GM21528 (cell line): Measurements from ENCODE around the gene WNT11.
"Not testable (repeated sequence)": the region's sequence is repeated elsewhere in the genome, so short reads cannot be mapped to it uniquely, and the experiment has no call there.

Experiments used
- ATAC-seq: cut with Tn5 transposase; IDR thresholded peaks from one replicate; pipeline ENCODE4 v1.9.1; 2021; ENCODE audit warnings: mild to moderate bottlenecking, moderate library complexity; ENCODE audit not compliant: unreplicated experiment, low FRiP score

WNT11 gene

DNA sequence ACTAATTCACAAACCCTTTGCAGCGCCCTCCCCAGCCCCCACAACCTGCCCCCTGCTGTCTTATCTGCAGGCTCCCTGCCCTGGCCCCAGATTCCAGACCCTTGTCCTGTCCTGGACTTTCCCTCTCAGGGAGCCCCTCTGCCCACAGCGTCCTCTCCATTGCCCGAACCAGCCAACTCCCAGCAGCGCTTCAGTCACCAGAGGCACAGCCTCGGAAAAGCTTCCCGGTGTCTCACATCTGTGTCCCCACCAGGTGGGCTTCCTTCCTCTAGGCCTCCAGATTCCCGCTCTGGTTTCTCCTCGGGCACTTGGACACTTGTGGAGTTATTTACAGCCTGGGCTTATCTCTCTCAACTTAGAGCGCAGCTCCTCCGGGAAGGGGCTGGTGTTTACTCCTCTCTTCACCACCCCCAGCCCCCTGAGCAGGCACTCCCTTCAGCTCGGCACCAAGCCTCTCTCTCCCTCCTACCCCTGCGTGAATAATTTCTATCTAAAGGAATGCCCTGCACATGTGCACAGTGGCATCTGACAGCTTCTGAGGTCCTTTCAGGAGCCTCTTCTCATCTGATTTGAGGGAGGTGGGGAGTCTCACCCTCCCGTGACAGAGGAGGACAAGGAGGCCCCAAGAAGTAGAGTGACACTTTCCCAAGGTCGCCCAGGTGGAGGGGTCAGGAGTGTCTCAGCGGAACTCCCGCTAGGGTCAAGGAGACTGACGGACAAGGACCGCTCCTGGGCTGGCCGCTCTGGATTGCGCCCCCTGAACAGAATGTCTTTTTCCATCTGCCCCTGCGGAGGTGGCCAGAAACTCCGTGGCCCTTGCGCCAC lies 838 bp downstream of the WNT11 start:
- no peak for ATAC-seq

DNA sequence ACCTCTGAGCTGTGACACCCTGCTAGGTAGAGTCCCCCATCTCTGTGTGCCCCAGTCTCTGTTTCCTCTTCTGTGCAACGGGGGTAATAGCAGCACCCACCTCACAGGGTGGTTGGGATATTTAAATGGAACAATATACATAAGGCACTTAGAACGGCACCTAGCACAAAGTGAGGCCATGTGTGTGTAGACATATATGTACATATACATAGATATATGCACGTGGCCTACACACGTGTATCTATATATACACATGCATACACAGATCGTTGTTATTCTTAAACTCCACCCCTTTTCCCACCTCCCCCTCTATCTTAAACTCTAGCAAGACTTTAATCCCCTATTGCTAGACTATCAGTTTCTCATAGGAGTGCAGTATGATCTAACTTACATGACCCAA lies 2.4 kb downstream of the WNT11 start:
- no peak for ATAC-seq

DNA sequence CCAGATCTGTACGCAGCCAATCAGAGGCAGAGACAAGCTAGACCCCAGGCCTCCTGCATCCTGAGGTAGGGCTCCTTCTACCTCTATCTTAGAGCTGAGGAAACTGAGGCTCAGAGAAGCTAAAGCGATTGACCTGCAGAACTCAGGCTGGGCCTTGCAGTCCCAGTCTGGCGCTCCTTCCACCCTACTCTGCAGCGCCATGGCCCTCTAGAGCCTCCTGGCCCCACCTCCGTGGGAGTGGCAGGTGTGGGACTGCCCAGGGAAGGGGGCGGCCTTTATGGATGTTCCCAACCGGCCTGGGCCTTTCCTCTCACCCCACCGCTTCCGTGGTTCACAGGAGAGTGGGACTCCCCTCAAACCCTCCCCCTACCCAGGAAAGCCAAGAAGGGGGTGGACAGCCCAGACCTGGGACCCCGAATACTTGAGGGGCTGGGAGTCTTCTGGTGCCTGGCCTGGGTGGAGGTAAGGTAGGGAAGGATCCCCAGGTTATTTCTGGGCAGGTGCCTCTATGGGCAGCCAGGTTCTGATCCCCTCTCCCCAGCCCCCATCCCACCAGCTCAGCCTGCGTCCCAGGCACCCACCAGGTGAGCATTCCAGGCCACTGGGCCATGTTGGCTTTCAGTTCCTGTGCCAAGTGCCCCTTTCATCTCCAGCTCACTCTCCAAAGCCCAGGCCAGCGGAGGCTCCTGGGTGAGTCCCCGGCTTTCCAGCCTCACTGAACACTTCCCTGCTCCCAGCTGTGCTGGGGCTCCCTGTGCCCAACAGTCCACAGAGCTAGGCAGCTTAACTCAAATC lies 3.0 kb downstream of the WNT11 start:
- no peak for ATAC-seq

DNA sequence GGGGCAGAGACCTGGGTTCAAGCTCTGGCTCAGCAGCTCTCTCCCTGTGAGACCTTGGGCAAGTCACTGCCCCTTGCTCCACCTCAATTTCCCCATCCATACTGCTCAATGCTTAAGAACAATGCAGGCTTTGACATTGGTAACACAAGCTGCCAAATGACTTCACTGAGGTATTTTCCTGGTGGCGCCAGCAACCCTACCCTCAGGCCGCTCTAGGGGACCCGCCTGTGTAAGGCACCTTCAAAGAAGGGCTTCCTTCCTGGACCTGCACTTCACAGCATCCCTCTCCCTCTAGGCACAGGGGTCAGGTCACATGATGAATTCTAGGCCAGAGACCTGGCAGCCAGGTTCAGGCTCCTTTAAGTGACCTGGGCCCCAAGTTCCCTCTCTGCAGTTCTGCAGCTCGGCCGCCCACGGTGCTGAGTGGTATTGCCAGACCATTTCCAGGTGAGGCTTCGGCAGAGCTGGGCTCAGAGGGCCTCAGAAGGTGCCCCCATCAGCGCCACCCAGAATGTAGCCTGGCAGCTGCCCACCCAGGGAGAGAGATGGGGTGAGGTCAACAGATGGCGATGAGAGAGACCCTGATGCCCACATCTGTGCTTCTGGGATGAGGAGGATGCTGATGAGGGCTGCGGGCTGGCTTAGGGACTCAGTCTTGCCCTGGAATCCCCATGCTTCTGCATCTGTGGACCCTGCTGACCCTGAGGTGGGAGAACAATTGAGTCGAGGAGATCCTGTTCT lies 4.5 kb downstream of the WNT11 start:
- ATAC-seq = no peak

DNA sequence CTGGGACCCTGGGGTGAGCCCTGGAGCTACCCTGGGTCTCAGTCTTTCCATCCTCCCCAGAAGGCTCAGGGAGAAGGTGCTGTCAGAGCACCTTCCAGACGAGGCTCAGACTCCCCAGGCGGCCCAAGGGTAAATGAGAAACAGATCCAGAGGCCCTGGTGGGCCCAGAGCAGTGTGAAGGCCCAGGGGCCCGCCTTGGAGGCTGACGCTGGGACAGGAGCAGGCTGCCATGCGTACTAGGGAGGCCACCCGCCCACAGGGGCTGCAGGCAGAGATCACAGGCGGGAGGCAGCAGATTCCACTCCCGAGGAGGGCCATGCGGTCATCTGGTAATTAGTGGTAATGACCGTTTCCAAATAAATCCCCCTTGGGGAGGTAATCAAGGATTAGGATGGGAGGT lies 5.2 kb downstream of the WNT11 start:
- no peak for ATAC-seq

DNA sequence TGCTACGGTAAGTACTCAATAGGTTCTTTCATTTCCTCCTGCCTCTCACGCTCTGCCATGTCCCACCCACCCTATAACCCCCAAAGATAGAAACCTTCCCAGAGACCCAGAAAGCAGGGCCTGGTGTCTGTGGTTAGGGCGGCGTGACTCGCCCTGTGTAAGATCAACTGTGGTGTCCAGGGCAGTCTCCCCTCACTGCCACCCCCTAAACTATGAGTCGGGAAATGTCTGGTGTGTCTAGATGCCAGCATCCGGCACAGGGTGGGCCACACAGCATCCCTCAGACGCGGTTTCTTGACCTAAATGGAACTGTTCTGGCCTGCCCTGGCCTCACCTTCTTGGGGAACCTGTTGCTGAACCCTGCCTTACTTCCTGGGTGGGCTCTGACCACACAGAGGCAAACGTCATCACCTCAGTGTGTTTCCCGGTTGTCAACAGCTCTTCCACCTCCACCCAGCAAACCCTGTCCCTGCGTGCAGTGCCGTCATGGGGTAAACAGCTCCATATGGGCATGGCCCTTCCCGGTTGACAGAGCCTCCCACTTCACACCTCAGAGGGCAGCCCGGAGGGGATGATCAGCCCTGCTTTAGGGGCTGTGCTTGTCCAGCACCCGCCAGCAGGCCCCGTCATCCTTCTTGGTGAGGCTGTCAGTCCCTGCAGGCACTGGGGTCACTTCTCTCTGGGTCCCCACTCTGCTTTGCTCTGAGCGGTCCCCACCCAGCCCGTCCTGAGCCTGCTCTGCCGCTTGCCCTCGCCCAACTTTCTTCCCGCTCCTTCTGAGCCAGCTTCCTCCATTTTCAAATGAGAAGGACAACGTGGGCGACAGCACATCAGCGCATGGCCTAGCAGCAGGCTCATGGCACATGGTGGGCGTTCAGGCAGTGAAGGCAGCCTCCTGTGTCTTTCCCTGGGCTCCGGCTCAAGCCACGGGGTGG lies 6.0 kb downstream of the WNT11 start:
- ATAC-seq = no peak

DNA sequence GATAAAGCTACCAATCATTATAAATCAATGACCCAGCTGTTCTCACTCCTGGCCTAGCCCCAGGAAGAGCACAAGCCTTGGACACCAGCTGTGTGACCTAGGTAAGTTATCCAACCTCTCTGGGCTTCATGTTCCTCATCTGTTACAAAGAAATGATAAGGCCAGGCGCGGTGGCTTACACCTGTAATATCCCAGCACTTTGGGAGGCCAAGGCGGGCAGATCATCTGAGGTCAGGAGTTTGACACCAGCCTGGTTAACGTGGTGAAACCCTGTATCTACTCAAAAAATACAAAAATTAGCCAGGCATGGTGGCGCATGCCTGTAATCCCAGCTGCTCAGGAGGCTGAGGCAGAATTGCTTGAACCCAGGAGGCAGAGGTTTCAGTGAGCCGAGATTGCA lies 7.6 kb downstream of the WNT11 start:
- ATAC-seq = not testable (repeated sequence)

DNA sequence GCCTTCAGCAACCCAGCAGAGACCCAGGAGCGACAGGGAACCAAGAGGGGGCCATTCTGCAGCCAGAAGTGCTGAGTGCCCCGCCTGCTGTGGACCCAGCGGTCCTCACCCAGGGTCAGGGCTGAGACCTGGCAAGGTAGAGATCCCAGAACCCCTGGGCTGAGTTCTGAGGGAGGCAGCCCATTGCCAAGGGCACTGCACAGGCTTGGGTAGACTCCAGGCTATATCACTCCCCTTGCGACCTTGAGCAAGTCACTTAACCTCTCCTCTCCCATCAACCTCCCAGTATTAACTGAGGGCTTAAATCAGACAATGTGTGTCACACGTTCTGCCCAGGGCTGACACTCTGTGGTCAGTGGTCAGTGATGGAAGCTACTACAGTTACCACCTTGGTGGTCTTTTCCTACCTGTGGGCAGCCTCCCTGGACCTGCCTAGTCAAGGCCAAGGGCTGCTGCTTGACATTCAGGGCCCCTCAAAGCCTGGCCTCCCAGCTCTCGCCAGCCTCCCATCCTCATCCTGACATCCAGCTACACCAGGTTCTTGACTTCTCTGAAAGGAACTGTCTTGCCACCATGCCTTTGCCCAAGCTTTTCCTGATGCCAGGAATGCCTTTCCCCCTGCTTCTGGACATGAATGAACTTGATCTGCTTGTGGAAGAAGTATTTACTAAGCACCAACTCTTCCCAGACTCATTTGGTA lies 8.2 kb downstream of the WNT11 start:
- no peak for ATAC-seq

DNA sequence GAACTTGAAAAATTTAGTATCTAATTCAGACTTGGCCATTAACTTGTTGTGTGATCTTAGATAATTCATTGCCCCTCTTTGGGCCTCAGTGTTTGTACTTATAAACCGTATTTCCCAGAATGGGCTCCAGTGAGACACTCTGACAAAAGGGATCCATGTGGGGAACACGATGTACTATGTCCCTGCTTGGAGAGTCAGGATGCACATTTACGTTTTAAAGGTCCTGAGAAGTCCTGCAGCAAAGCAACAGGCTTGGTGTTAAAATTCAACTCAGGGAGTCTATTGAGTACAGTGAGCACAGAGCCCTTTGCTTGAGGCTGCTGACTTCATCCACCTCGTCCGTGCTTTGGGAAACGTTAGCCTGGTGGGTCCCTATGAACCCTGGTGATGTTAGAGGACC lies 9.0 kb downstream of the WNT11 start:
- no peak for ATAC-seq

DNA sequence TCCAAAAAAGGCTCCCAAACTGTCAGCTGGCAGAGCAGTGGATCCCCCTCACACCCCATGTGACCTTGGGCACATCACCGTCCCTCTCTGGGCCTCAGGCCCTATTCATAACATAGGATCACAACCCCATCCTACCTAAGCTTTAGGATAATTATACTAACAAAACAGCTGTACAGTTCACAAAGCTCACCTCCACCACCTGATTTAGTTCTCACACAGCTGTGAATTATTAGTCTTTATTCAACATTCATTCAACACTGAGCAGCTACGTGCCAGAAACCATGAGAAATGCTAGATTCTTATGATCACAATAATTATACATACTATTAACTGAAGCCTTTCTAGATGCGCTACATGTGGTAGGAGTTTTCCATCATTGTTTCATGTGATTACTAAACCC lies 9.5 kb downstream of the WNT11 start:
- no peak for ATAC-seq

DNA sequence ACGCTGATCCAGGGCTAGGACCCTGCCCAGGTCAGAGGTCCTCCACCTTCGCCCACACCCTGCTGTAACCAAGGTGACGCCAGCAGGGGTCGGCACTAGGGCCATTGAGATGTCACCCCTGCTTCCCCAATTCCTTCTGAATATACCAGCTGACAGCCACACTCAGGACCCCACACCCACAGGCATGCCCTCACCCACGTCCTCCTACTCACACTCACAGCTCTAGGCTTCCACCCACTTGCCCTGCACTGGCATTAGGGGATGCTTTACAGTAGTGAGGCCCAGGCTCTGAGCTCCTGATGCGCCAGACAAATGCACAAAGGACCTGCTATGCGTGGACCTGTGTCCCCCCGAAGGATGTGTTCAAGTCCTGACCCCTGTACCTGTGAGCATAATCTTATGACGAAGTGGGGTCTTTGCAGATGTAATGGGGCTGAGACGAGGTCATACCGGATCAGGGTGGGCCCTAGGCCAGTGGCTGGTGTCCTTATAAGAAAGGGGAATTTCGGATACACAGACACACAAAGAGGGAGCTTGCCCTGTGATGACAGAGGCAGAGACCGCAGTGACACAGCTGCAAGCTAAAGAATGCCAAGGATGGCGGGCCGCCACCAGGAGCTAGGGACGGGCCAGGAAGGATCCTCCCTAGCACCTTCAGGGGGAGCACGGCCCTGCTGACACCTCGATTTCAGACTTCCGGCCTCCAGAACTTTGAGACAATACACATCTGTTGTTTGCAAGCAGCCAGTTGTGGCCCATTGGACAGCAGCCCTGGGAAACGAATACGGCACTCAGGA lies 11.2 kb downstream of the WNT11 start:
- ATAC-seq = no peak

DNA sequence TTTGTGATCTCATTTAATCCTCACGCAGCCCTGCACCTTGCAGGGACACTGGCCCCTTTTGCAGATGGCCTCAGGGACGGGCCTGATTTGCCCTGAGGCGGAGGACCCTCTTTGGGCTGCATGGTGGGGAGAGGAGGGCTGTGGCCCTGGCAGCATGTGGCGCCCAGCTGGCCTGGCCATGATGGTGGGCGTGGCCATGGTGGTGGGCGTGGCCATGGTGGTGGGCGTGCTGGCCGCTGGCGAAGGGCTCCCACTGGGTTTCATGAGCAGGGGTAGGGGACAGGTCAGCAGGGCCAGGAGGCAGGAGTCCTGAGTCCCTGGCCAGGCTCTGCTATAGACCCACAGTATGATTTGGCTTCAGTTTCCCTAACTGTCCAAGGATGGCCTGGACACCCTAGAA lies 13.1 kb downstream of the WNT11 start:
- no peak for ATAC-seq

DNA sequence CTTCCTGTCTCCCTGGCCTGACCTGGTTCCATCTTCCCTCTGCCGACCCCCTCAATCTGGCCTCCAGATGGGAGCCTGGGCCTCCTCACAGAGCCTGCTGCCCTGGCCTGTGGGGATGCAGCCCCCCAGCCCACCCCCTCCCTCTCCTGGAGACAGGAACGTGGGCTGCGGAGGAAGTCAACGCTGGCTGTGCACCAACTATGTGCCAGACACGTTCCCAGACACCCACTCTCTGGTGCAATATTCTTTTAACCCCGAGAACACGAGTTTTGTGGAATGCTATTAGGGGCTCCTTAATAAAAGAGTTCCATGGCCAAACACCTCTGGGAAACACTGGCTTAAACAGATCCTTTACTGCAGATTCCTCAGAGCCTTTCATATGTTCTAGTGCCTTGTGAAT lies 15.9 kb downstream of the WNT11 start:
- ATAC-seq = no peak

DNA sequence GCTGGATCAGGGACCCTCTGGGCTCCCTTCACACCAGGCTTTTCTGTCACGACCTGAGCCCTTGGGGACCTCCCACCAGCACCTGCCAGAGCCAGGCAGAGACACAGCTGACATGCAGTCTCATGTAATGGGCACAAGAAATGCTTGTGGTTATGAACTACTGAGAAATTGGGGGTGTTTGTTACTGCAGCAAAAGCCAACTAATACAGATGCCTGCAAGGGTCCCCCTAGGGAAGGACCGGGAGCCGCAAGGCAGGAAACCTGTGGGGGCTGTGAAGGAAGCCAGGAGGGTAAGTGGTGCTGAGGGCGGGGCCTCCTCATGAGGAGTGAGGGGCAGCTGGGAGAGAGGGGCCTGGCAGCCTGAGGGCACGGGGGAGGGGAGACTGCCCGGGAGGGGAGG lies 16.6 kb downstream of the WNT11 start:
- ATAC-seq = no peak

DNA sequence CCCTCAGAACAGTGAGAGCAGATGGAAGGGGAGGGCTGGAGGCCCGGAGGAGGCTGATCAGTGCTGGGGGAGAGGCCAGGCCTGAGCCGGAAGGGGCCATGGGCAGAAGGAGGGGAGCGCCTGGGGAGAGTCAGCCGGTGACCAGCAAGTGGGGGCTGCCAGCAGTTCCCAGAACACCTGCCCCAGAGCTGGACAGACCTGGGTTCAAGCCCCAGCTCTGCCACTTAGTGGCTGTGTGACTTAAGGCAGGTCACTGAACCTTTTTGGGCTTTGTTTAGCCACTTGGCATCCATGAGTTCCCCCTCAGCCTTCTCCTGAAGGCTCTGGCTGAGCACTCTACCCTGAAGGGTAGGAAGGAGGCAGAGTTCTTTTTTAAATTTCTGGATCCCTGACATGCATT lies 17.4 kb downstream of the WNT11 start:
- ATAC-seq = no peak

DNA sequence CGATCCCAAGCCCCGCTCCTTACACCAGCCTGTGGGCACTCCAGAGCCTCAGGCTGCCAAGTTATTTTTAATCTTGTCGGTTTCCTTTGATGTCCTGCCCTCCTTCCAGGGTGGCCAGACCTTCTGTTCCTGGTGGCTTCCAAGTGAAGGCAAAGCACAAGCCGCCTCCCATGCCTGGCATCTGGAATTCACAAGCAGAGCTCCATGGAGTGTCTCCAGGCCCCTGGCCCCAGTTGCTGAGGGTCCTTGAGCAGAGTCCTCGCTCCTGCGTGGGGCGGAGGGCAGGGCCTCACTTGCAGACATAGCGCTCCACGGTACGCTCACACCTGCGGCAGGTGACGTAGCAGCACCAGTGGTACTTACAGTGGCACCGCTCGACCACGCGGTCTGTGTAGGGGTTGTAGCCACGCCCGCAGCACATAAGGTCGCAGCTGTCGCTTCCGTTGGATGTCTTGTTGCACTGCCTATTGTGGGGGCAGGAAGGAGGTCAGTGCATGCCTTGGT lies 19.5 kb downstream of the WNT11 start:
- no peak for ATAC-seq

DNA sequence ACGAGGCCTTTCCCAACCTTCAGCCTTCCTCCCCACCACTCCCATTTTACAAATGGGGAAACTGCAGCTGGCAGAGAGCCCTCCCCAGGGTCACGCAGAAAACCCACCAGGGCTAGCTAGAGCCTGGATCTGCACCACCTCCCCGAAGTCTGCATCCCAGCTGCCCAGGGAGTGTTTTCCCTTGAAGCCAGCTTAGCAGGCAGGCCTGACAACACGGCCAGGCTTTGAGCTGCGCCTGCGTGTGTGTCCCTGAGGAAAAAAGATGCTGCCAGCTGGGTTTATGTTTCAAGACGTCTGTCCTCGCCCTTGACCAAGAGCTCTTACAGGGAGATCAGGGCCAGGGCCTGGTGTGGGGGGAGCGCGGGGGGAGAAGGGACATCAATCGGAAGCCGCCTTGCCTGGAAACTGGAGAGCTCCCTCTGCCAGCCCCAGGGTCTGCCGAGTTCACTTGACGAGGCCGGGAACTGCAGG lies 20.3 kb downstream of the WNT11 start:
- no peak for ATAC-seq

DNA sequence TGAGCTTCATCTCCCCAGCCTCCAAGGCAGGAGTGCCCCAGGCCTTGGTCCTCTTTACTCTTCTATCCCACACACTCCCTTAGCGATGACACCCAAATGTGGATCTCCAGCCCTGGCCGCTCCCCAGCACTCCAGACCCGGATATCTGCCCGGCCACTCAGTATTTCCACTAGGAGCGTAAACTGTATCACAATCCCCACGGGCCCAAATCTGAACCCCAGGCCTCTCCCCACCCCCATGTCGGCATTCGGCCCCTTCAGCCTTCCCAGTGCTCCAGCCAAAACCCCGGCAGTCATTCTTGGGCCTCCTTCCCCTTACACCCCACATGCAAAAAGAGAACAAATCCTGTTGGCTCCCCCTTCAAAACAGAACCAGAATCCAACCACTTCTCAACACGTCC lies 20.8 kb downstream of the WNT11 start:
- ATAC-seq = no peak
